Right renal pelvis (tissue), 4 donors: ENCODE measurements around the gene SHOC2. TPM values are rescaled to one million over a fixed set of nuclear protein-coding genes. Genes with fewer than 3 reads are reported as not detected.
"Not testable (repeated sequence)": the region's sequence is repeated elsewhere in the genome, so short reads cannot be mapped to it uniquely, and the experiment has no call there.

Experiments used
- DNase-seq, 4 donors: peaks; one replicate each; pipeline ENCODE4 v3.0.0-alpha.2; 2013; ENCODE audit warnings: low read depth in 4 of 4, low spot score in 3 of 4, missing footprints in 1 of 4
- polyA plus RNA-seq, 4 donors: library from polyadenylated mRNA; unstranded; fragments of 120-200 nt; gene quantifications; one replicate each; pipeline ENCODE4 v1.2.1, GENCODE V29; 2013; ENCODE audit not compliant: insufficient read length in 4 of 4

The SHOC2 gene
- polyA plus RNA-seq, 4 donors: 37.0 to 44.6 (median 44.4) TPM

GRCh38 chr10:110900983-110901382 is 18.4 kb upstream of the SHOC2 start:
- DNase-seq: no peak

- no peak for DNase-seq
These were observed 17.2 kb upstream of the SHOC2 start for GRCh38 chr10:110901954-110902819.

GRCh38 chr10:110903280-110904278 is 15.8 kb upstream of the SHOC2 start:
- DNase-seq: no peak

- DNase-seq: no peak
These were observed 9.3 kb upstream of the SHOC2 start for GRCh38 chr10:110910138-110910537.

- DNase-seq: no peak
These were observed 7.0 kb upstream of the SHOC2 start for GRCh38 chr10:110912374-110912773.

GRCh38 chr10:110914431-110914830 is 5.0 kb upstream of the SHOC2 start:
- no peak for DNase-seq

- no peak for DNase-seq
These were observed 4.4 kb upstream of the SHOC2 start for GRCh38 chr10:110915035-110915434.

GRCh38 chr10:110915600-110915999 is 3.8 kb upstream of the SHOC2 start:
- DNase-seq: not testable (repeated sequence)

GRCh38 chr10:110916554-110917346 is 2.7 kb upstream of the SHOC2 start:
- DNase-seq: no peak

- peak; percentile 89 to 91 (median 90) for DNase-seq
These were observed 1.1 kb upstream of the SHOC2 start for GRCh38 chr10:110918269-110918642.

GRCh38 chr10:110918643-110919348 is 608 bp upstream of the SHOC2 start, which contains the start of gene BBIP1:
Gene BBIP1 (minus strand): TSS chr10:110919180. CDS start chr10:110918157, 1,023 bp downstream.
- DNase-seq: peak; percentile 94 to 99 (median 99)

- DNase-seq: peak in 3 of 4 donors; percentile 50 to 57 (median 51)
These were observed 822 bp downstream of the SHOC2 start for GRCh38 chr10:110919971-110920881.

GRCh38 chr10:110923856-110924493 is 4.6 kb downstream of the SHOC2 start:
- no peak for DNase-seq

GRCh38 chr10:110927461-110927860 is 8.1 kb downstream of the SHOC2 start:
- DNase-seq: no peak

GRCh38 chr10:110931769-110932381 is 12.5 kb downstream of the SHOC2 start:
- no peak for DNase-seq

- DNase-seq: no peak
These were observed 13.2 kb downstream of the SHOC2 start for GRCh38 chr10:110932505-110933180.

GRCh38 chr10:110936757-110937156 is 17.4 kb downstream of the SHOC2 start:
- DNase-seq: no peak
